Thyroid gland (tissue), 4 donors: ENCODE results near the gene AARSD1. TPM values are rescaled to one million over a fixed set of nuclear protein-coding genes. Genes with fewer than 3 reads are reported as not detected.
"Not testable (repeated sequence)": the region's sequence is repeated elsewhere in the genome, so short reads cannot be mapped to it uniquely, and the experiment has no call there.

Experiments used
- DNase-seq, 2 donors: peaks; one replicate each; pipeline ENCODE4 v3.0.0-alpha.2; 2019
- H3K27ac ChIP-seq, 3 donors: fragments of 200-600 bp; sonication (generic); 1 replicate in 2 of 3; 2 replicates in 1 of 3; pipeline ENCODE4 v1.5.1; 2016 to 2019; ENCODE audit warnings: mild to moderate bottlenecking in 1 of 3, moderate library complexity in 1 of 3
- H3K27me3 ChIP-seq: fragments of 200-600 bp; sonication (generic); one replicate; pipeline ENCODE4 v1.5.1; 2019
- H3K36me3 ChIP-seq, 2 donors: fragments of 200-600 bp; sonication (generic); one replicate each; pipeline ENCODE4 v1.5.1; 2016 to 2019
- H3K4me1 ChIP-seq, 2 donors: fragments of 200-600 bp; sonication (generic); one replicate each; pipeline ENCODE4 v1.5.1; 2017 to 2019
- H3K4me3 ChIP-seq, 3 donors: fragments of 200-600 bp; sonication (generic); replicated peaks in 1 of 3; 1 replicate in 2 of 3; 2 replicates in 1 of 3; pipeline ENCODE4 v1.5.1; 2016; ENCODE audit warnings: mild to moderate bottlenecking in 1 of 3
- H3K9me3 ChIP-seq: fragments of 200-600 bp; sonication (generic); one replicate; pipeline ENCODE4 v1.5.1; 2017
- CTCF ChIP-seq, 6 experiments: fragments of 200-600 bp in 3 of 6; fragments of 450-650 bp in 3 of 6; sonication (generic) in 3 of 6; IDR thresholded peaks; one replicate each; pipeline ENCODE4 v1.5.1; 2016 to 2019; ENCODE audit warnings: antibody characterized with exemption in 6 of 6, mild to moderate bottlenecking in 2 of 6, inconsistent platforms in 1 of 6, moderate library complexity in 1 of 6
- POLR2A ChIP-seq, 2 donors: fragments of 450-650 bp; IDR thresholded peaks; one replicate each; pipeline ENCODE4 v1.6.1; 2017; ENCODE audit warnings: antibody characterized with exemption in 2 of 2, mild to moderate bottlenecking in 2 of 2, moderate library complexity in 1 of 2
- WGBS, 2 donors: methylation state at CpG; one replicate each; pipeline ENCODE4 v1.1.5; 2017; 5-methylcytosine and 5-hydroxymethylcytosine counted together
- intact Hi-C: fragments of 100-400 bp; cut with DNase I; formaldehyde crosslinking; loops from one replicate; pipeline ENCODE4 v1.15.1; 2023
- total RNA-seq, 4 donors: library from RNA; depleted of rRNA; stranded (reverse); fragments of >200 nt; gene quantifications; one replicate each; pipeline ENCODE4 v1.2.3, GENCODE V29; 2016

Gene AARSD1
- total RNA-seq, 4 donors from 2014 or later, result 25.6 to 37.9 (median 32.5) TPM

- peak within 1 kb of the TSS; percentile 50 to 93 (median 84) for H3K4me3 ChIP-seq
- peak; percentile 98 for DNase-seq
- intact Hi-C loops, result no loop called here
- WGBS, 2 donors, result 0 to 1% methylated on average over 29 to 30 of the region's 39 CpGs
- peaks cover under 1 to 2% of the 10 kb centered on the region in 2 donors for H3K36me3 ChIP-seq
- H3K9me3 ChIP-seq, result no peaks in the 10 kb centered on the region
- TF ChIP-seq CTCF (IDR thresholded peaks at IDR 0.05), result no peak
- peak in 1 of 2 donors; percentile 85 for TF ChIP-seq POLR2A (IDR thresholded peaks at IDR 0.05)
- H3K27me3 ChIP-seq, result no peaks in the 10 kb centered on the region
- peak within 1 kb of the TSS; percentile 45 to 83 (median 56) for H3K27ac ChIP-seq
- peaks cover 15 to 17% of the 10 kb centered on the region in 2 donors for H3K4me1 ChIP-seq
Observed at GRCh38 chr17:42980274-42980765, 16.1 kb upstream of the AARSD1 start, which contains the start of gene RUNDC1. RUNDC1 (plus strand) TSS chr17:42980565; CDS start chr17:42980577, 12 bp downstream.

GRCh38 chr17:42979511-42980273, 15.4 kb upstream of the AARSD1 start, which contains the start of gene PTGES3L:
PTGES3L (minus strand) TSS chr17:42980080; CDS start chr17:42980053, 27 bp downstream.
- Histone ChIP-seq H3K4me3 (peak within 1 kb of the TSS; percentile 50 to 93 (median 84)), H3K4me1 (peaks cover 15 to 17% of the 10 kb centered on the region in 2 donors), H3K36me3 (peaks cover 0 to 2% of the 10 kb centered on the region in 2 donors), H3K9me3 (no peaks in the 10 kb centered on the region), H3K27ac (peak within 1 kb of the TSS; percentile 45 to 83 (median 56)), H3K27me3 (no peaks in the 10 kb centered on the region)
- TF ChIP-seq POLR2A (IDR thresholded peaks at IDR 0.05) (no peak), CTCF (IDR thresholded peaks at IDR 0.05) (no peak)
- WGBS, 2 donors, result 40 to 43% methylated on average over 18 to 21 of the region's 21 CpGs
- intact Hi-C loops, result no loop called here
- DNase-seq, result peak; percentile 30 to 47

GRCh38 chr17:42975701-42976100, 11.4 kb upstream of the AARSD1 start:
- H3K9me3 ChIP-seq, H3K4me1 ChIP-seq, H3K27ac ChIP-seq, H3K36me3 ChIP-seq, H3K4me3 ChIP-seq, intact Hi-C loops, H3K27me3 ChIP-seq: not testable (repeated sequence)
- WGBS, 2 donors, result 55 to 64% methylated on average over 16 of the region's 16 CpGs
- DNase-seq, result peak in 1 of 2 donors; percentile 41

- TF ChIP-seq CTCF (IDR thresholded peaks at IDR 0.05) (no peak), POLR2A (IDR thresholded peaks at IDR 0.05) (no peak)
- intact Hi-C loops, result no loop called here
- H3K27me3 ChIP-seq, result no peaks in the 10 kb centered on the region
- no peak for DNase-seq
- WGBS, 2 donors, result 20 to 36% methylated on average over 2 of the region's 2 CpGs
- H3K27ac ChIP-seq, result no peak overlapping the region
- H3K4me3 ChIP-seq, result no peak overlapping the region
- no peaks in the 10 kb centered on the region for H3K36me3 ChIP-seq
- H3K9me3 ChIP-seq, result no peaks in the 10 kb centered on the region
- H3K4me1 ChIP-seq, result peaks cover 4 to 8% of the 10 kb centered on the region in 2 donors
Observed at GRCh38 chr17:42975265-42975664, 11.0 kb upstream of the AARSD1 start.

- DNase-seq, H3K36me3 ChIP-seq, intact Hi-C loops, H3K27me3 ChIP-seq, H3K27ac ChIP-seq, H3K9me3 ChIP-seq, H3K4me3 ChIP-seq: not testable (repeated sequence)
- WGBS, 2 donors, result 74 to 87% methylated on average over 5 to 8 of the region's 18 CpGs
- peaks cover 8 to 13% of the 10 kb centered on the region in 2 donors for H3K4me1 ChIP-seq
Observed at GRCh38 chr17:42973323-42973722, 9.1 kb upstream of the AARSD1 start.

- Histone ChIP-seq H3K27me3 (no peaks in the 10 kb centered on the region), H3K9me3 (no peaks in the 10 kb centered on the region), H3K27ac (no peak overlapping the region), H3K36me3 (no peaks in the 10 kb centered on the region), H3K4me1 (peaks cover 9 to 14% of the 10 kb centered on the region in 2 donors), H3K4me3 (no peak overlapping the region)
- intact Hi-C loops, result no loop called here
- TF ChIP-seq CTCF (IDR thresholded peaks at IDR 0.05) (no peak), POLR2A (IDR thresholded peaks at IDR 0.05) (no peak)
- WGBS, 2 donors, result 94 to 95% methylated on average over 5 of the region's 5 CpGs
- DNase-seq, result no peak
Observed at GRCh38 chr17:42971589-42971988, 7.3 kb upstream of the AARSD1 start.
